Glomerular visceral epithelial cell (primary cell): ENCODE data around the gene RETREG3.

Experiments
- DNase-seq: peaks from one replicate; pipeline ENCODE4 v3.0.0-alpha.2; 2016; ENCODE audit errors: extremely low spot score

Gene RETREG3

DNA sequence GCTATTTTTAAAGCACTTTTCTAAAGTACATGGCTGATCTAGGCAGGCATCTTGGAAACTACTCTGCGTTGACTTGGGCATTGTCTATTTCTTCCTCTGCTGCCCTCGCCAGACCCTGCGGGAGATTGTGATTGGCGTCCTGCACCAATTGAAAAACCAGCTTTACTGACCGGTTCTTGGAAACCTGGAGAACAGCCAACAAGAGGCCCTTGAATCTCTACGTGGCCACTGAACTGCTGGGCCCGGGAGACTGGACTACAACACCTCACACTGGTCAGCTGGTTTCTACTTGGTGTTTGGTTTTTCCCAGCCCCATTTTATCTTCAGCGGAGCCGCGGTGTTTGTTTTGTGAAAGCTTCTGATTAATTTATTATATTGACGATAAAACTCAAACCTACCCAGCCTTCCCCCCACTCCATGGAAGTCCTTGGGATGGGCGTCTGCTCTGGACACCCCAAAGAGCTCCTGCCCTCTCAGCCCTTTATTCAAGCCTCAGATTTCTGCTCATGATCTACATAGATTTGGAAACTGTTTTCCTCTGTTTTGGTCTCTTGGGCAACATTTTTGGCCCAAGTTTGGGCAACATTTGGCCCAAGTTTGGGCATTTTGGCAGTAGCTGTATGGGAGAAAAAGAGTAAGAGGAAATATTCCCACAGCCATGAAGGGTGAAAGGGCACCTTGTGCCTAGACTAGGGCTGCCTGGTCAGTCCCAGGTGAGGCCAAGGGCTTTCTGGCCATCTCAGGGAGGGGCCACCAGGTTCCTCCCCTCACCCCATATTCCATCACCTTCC is 37.5 kb downstream of the RETREG3 start:
- no peak for DNase-seq

DNA sequence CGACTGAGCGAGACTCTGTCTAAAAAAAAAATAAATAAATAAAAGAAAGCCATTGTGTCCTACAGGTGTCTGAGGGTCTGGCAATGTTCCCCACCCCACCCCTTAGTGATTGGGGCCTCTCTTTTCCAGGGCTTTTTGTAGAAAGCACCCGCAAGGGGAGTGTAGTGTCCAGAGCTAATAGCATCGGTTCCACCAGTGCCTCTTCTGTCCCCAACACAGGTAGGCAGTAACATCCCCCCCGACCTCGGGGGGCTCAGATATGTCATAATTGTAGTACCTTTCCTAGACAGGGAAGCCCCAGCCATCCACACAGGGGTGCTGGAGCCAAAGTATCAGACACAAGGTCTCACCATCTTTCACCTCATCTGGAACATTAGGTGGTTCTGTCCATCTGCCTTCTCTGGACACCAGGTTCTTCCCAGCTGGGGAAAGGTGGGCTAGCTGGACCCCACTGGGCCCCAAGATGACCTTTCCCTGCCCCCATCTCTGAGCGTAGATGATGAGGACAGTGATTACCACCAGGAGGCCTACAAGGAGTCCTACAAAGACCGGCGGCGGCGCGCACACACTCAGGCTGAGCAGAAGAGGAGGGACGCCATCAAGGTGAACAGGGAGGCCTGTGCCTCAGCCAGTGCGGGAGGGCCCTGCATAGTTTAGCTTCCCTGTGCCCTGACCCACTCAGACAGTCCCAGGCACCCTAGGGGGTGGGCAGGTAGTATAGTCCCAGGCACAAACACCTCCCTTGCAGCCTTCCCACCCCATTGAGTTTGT is 40.6 kb downstream of the RETREG3 start:
- DNase-seq, result no peak

DNA sequence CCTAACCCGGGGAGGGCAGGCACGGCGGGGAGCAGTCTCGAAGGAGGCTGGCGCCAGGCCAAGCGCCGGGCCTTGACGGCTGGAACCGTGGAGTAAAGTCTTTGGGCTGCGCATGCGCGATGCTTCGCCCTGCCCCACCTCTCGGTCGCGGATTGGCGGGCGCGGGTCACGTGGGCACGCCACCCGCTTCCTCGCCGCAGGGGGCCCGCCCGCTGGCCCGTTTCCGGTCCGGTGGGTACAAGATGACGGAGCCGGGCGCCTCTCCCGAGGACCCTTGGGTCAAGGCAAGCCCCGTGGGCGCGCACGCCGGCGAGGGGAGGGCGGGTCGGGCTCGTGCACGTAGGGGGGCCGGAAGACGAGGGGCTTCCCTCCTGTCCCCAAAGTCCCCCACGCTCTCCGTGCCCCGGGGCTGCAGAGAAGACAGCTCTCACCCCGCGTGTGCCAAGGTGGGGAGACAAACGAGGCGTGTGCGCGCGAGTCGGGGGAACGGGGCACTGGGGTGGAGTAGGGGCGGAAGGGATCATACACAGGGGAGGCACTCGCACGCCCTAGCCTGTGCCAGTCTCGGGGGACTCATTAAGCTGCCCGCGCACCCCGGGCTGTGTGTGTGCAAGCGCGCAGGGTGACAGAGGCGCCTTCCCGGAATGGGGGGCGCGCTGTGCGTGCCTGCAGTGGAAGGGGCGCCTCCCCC is 42.1 kb downstream of the RETREG3 start, which contains the start of gene MLX:
Gene MLX, plus strand, starts transcription at position 218 of the 691 bp plus-strand sequence. Its CDS starts 25 bp downstream, at position 243.
- DNase-seq, result peak; percentile 94

DNA sequence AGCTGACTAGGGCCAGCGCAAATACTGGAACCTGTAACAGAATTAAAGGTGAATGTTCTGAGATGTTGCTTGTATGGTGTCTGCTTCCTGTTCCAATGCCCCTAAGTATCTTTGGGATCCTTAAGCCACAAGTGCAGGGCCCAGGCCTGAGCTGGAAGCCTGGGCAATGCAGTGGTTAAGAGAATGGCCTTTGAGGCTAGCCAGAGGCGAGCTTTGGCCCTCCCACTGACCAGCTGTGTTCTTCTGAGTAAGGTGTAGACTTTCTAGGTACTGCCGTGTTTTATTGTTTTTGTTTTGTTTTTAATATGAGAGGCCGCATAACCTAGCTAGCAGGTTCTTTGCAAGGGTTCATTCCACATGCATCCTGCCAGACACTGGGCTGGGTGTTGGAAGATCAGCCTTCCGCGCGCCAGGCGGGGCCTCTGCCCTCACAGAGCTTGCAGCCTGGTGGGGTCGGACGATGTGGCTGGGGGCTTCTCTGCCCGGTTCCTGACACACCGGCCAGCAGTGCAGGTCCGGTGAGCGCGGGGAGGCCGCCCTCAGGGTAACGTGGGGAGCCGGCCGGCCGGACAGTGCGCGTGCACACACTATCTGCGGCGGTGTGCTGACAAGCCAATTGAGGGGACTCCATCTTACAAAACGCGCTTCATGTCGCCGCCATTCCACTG is 42.8 kb downstream of the RETREG3 start:
- no peak for DNase-seq

DNA sequence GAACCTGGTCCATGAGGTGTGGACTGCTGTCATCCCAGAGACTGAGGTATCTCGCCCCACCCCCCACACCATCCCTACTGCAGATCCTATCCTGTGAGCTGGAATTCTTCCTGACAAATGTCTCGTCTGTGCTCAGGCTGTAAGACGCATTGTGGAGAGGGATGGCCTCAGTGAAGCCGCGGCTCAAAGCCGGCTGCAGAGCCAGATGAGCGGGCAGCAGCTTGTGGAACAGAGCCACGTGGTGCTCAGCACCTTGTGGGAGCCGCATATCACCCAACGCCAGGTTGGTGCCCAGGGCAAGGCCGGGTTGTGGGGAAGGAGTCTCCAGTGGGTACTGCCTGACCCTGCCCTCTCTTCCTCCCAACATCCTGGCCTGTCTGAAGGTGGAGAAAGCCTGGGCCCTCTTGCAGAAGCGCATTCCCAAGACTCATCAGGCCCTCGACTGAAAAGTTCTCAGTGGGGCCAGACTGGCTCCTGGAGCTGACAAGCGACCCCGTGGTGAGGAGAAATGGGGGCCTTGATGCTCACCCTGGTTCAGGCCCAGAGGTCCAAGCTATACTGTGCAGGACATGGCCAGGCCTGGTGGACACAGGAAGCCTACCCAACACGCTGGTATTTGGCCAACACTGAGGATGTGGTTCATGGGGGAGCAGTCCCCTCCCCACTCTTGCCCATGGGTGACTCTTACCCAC is 43.5 kb downstream of the RETREG3 start:
- no peak for DNase-seq

DNA sequence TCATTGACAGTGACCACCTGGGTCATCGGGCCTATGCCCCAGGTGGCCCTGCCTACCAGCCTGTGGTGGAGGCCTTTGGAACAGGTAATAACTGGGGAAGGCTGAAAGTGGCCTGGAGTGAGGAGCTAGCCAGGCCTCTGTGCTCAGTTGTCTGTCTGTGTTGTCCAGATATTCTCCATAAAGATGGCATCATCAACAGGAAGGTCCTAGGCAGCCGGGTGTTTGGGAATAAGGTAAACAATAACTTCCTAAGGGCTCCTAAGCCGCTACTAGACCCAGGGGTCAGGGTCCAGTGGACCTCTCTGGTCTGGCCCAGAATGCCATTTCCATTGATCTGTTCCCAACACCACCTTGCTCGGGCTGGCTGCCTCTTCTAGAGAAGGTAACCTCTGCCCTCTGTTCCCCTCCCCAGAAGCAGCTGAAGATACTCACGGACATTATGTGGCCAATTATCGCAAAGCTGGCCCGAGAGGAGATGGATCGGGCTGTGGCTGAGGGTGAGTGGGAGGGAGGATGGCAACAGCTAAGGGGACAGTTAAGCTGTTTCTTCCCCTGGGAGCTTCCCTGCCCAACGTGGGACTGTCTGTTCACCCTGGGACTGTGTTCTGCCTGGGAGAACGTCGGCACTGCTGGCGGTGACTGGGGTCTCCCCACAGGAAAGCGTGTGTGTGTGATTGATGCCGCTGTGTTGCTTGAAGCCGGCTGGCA is 44.2 kb downstream of the RETREG3 start:
- no peak for DNase-seq

DNA sequence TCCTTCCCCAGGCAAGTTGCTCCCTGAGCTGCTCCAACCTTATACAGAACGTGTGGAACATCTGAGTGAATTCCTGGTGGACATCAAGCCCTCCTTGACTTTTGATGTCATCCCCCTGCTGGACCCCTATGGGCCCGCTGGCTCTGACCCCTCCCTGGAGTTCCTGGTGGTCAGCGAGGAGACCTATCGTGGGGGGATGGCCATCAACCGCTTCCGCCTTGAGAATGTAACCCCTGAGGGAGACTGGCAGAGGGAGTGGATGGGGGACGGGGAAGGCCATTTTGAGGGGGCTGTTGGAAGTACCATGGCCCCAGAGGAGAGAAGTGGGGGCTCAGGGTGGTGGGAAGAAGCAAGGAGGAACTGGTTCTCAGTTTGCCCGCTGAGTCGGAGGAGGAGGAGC is 45.2 kb downstream of the RETREG3 start:
- DNase-seq, result no peak

DNA sequence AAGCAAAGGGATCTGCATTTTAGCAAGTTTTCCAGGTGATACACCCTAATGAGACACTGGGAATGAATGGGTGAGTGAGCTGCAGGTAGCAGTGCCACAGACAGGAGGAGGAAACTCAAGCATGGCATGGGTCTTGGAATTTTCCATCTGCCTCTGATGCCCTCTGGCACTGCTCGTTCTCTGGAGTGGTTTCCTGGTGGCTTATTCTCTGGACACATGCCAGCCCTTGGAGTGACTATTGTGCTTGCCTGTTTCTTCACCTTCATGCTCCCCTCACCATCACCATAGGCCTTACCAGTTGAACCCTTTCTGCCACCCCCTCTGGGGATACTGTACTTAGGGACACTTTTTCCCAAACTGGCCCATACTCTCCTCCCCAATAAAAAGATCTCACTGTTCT is 45.6 kb downstream of the RETREG3 start:
- DNase-seq, result peak; percentile 36

DNA sequence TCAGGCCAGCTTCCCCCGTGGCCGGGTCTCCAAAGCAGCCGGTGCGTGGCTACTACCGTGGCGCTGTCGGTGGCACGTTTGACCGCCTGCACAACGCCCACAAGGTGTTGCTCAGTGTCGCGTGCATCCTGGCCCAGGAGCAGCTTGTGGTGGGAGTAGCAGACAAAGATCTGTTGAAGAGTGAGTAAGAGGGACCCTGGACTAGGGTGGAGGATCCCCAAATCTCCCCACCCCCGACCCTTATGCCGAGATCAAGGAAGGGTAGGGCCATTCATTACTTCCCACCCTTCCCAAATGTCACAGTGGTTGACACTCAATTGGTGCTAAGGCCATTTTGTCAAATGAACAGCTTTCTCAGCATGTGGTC is 46.0 kb downstream of the RETREG3 start:
- no peak for DNase-seq

DNA sequence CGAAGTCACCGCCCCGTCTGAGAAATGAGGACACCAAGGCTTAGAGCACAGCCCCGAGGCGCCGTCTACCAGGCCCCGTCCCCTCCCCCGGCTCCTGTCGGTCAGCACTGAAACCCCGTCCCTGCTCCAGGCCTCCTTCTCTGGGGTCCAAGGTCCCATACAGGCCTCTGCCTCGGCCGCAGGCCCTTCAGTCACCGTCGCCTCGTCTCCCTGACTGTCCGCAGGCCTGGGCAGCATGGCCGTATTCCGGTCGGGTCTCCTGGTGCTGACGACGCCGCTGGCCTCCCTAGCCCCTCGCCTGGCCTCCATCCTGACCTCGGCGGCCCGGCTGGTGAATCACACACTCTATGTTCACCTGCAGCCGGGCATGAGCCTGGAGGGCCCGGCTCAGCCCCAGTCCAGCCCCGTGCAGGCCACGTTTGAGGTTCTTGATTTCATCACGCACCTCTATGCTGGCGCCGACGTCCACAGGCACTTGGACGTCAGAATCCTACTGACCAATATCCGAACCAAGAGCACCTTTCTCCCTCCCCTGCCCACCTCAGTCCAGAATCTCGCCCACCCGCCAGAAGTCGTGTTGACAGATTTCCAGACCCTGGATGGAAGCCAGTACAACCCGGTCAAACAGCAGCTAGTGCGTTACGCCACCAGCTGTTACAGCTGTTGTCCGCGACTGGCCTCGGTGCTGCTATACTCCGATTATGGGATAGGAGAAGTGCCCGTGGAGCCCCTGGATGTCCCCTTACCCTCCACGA is 46.6 kb downstream of the RETREG3 start:
- DNase-seq, result peak; percentile 31

DNA sequence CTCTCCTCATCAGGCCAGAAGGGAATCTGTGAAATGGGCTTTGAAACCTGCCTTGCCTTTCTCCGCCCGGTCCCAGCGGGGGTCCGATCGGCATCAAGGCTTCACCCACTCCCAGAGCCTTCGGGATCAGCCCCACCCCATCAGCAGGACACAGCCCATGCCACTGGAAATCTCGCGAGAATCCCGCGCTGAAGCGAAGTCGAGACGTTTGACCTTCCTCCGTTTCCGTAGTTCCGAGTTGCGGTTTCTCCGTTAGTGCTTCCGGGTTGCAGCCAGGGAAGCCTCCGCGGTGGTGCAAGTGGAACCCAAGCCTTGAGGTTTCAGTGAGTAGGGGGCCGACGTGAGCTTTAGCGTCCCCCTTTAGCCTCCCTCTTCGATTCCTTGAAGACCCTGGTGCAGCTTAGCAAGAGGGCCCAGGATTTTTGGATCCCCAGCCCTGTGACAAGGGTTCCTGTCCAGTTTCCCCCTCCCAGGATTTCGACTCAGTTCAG is 47.2 kb downstream of the RETREG3 start, which contains the start of gene COASY:
Gene COASY, plus strand, starts transcription at position 252 of the 491 bp plus-strand sequence. CDS start 475 bp downstream, outside the sequence.
- peak; percentile 96 for DNase-seq

DNA sequence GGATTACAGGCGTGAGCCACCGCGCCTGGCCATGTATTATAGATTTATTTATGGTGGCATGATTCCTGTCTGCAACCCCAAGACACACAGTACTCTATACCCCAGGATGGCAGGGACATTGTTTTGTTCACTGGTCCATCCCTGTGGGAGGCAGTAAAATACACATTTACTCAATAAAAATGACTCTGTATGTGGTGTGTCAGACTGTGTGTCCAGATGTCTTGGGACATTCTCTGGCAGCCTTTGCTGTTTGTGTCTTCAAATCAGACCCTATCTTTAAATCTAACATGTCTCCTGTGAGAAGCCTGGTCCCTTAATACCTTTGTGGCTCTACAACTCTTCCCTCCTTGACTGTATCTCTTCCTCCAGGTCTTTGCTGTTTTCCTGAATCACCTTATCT is 48.9 kb downstream of the RETREG3 start:
- DNase-seq, result no peak

DNA sequence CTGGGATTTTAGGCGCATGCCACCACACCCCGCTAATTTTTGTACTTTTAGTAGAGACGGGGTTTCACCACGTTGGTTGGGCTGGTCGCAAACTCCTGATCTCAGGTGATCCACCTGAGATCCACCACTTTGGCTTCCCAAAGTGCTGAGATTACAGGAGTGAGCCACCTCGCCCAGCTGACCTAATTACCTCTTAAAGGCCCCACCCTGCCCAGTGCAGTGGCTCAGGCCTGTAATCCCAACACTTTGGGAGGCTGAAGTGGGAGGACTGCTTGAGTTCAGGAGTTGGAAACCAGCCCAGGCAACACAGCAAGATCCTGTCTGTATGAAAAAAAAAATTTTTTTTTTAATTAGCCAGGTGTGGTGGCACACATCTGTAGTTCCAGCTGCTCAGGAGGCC is 50.1 kb downstream of the RETREG3 start:
- no peak for DNase-seq

DNA sequence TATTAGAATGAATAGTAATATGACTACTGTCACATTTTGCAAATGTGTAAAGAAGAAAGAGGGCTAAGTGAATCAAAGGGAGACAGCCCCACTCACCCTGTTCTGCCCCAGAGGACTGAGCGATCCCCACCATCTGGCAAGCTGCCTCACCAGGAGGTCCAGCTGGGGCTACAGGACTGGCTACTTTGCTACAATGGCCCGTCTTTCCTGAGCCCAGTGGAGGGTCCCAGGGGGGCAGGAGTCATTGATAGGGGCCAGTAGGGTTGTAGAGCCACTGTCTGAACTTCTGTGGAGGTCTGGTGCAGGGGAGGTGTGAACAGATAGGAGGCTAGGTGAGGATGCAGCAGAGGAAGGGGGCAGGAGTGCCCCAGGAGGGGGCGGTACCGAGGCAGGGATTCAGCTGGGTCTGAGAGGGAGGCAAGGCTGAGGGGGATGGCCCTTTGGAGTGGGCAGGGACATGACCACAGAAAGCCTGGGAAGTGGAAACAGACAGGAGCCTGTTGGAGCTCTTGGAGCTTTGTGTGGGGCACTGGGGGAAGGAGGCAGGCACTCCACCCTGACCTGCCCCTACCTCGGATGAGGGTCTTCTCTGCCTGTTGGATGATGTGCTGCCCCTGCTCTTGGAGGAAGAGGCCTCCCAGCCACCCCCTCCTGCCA is 53.1 kb downstream of the RETREG3 start:
- peak; percentile 33 for DNase-seq

DNA sequence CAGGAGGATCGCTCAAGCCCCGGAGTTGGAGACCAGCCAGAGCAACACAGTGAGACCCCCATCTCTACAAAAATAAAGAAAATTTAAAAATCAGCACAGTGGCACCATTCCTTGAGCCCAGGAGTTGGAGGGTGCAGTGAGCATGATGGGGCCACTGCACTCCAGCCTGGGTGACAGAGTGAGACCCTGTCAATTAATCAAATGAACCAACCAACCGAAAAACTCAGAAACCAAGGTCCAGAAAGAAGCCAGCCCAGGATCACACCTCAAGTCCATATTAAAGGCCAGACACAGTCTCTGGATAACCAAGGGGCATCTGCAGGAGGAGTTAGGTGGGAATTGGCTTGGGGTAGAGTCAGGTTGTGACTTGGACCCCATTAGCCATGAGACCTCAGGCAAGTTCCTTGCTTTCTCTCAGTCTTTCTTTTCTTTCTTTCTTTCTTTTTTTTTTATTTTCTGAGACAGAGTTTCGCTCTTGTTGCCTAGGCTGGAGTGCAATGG is 54.0 kb downstream of the RETREG3 start:
- no peak for DNase-seq

DNA sequence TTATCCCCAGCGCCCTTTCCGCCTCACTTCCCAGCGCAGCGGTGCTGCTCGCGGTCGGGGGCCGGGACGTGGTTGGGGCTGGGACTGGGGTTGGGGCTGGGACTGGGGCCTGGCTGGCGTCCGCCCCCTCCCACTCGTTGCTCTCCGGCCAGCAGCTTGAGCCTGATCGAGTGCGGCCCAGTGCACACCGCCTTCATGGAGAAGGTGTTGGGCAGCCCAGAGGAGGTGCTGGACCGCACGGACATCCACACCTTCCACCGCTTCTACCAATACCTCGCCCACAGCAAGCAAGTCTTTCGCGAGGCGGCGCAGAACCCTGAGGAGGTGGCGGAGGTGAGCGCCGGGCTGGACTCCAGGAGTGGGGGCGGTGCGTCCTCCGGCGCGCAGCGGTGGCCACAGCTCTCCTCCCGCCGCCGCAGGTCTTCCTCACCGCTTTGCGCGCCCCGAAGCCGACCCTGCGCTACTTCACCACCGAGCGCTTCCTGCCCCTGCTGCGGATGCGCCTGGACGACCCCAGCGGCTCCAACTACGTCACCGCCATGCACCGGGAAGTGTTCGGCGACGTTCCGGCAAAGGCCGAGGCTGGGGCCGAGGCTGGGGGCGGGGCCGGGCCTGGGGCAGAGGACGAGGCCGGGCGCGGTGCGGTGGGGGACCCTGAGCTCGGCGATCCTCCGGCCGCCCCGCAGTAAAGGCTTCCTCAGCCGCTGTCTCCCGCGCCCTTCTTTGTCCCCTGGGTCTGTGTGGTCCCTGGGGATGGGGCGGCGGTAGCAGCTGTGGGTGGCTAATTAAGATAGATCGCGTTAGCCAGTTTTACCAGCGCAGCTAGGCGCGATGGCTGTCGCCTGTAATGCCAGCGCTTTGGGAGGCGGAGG is 54.7 kb downstream of the RETREG3 start:
- DNase-seq, result peak; percentile 88

DNA sequence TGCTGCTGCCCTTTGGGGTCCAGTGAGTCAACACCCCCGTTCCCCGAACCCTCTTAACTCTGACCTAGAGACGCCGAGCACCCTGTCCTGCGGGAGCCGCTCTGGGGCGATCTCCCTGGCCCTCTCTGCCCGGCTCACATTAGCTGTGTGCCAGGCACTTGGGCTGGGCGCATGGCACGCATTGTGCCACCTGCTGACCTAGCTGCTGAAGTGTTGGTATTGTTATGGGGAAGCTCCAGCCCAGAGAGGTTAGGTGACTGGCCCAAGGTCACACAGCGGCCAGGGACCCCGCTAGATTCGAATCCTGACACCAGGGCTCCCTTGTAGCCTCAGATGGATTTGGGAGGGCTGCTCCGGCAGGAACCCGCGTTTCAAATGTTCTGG is 55.3 kb downstream of the RETREG3 start:
- no peak for DNase-seq
